DND-41 (cell line): Measurements from ENCODE around the gene TEDC1.
"Not testable (repeated sequence)": the region's sequence is repeated elsewhere in the genome, so short reads cannot be mapped to it uniquely, and the experiment has no call there.

Experiments
- ATAC-seq: fragments of 200-7000 bp; cut with Tn5 transposase; 3 replicates; pipeline ENCODE4 v1.9.1; 2021; ENCODE audit warnings: low read depth; ENCODE audit not compliant: insufficient read depth
- DNase-seq: peaks from one replicate; pipeline ENCODE4 v3.0.0-alpha.2; 2020
- H2AFZ ChIP-seq: 2 replicates; pipeline ENCODE4 v1.6.0; 2012; ENCODE audit warnings: low read depth, low read length
- H3K27ac ChIP-seq: 2 replicates; pipeline ENCODE4 v1.5.1; 2012; ENCODE audit warnings: low read length, inconsistent platforms
- H3K27me3 ChIP-seq: fragments of 200-600 bp; sonication (generic); 2 replicates; pipeline ENCODE4 v1.6.0; 2012; ENCODE audit warnings: low read length, mild to moderate bottlenecking, inconsistent platforms; ENCODE audit not compliant: insufficient read depth, poor library complexity
- H3K36me3 ChIP-seq: 2 replicates; pipeline ENCODE4 v1.5.1; 2012; ENCODE audit warnings: low read length, inconsistent platforms; ENCODE audit not compliant: insufficient read depth
- H3K4me1 ChIP-seq: 2 replicates; pipeline ENCODE4 v1.5.1; 2012; ENCODE audit warnings: mild to moderate bottlenecking, low read length; ENCODE audit not compliant: insufficient read depth
- H3K4me2 ChIP-seq: 2 replicates; pipeline ENCODE4 v1.6.0; 2012; ENCODE audit warnings: mild to moderate bottlenecking, moderate library complexity, low read length, inconsistent platforms; ENCODE audit not compliant: insufficient read depth
- H3K4me3 ChIP-seq, 2 experiments: fragments of 200-600 bp in 1 of 2; shearing (Covaris generic) in 1 of 2; 2 replicates each; pipeline ENCODE4 v1.5.1; 2012 to 2016; ENCODE audit warnings: inconsistent platforms in 2 of 2, low read length in 2 of 2, mild to moderate bottlenecking in 2 of 2, low read depth in 1 of 2, moderate library complexity in 1 of 2
- H3K79me2 ChIP-seq: 2 replicates; pipeline ENCODE4 v1.6.0; 2012; ENCODE audit warnings: low read length, inconsistent platforms; ENCODE audit not compliant: insufficient read depth
- H3K9ac ChIP-seq: 2 replicates; pipeline ENCODE4 v1.6.0; 2012; ENCODE audit warnings: low read depth, mild to moderate bottlenecking, inconsistent platforms, low read length, moderate library complexity
- H3K9me3 ChIP-seq: 2 replicates; pipeline ENCODE4 v1.5.1; 2012; ENCODE audit warnings: low read length, moderate library complexity, mild to moderate bottlenecking, inconsistent platforms; ENCODE audit not compliant: insufficient read depth, severe bottlenecking
- H4K20me1 ChIP-seq: 2 replicates; pipeline ENCODE4 v1.6.0; 2012; ENCODE audit warnings: low read length; ENCODE audit not compliant: insufficient read depth
- CTCF ChIP-seq: IDR thresholded peaks from 2 replicates; pipeline ENCODE4 v1.5.1; 2012; ENCODE audit warnings: borderline replicate concordance, low read length, moderate library complexity, mild to moderate bottlenecking; ENCODE audit not compliant: poor library complexity, severe bottlenecking; ENCODE audit errors: extremely low read depth
- EZH2 ChIP-seq: IDR thresholded peaks from 3 replicates; pipeline ENCODE4 v1.6.1; 2012; ENCODE audit warnings: borderline replicate concordance, low read depth, mild to moderate bottlenecking, moderate library complexity, low read length, inconsistent platforms; ENCODE audit not compliant: severe bottlenecking

TEDC1 gene

DNA sequence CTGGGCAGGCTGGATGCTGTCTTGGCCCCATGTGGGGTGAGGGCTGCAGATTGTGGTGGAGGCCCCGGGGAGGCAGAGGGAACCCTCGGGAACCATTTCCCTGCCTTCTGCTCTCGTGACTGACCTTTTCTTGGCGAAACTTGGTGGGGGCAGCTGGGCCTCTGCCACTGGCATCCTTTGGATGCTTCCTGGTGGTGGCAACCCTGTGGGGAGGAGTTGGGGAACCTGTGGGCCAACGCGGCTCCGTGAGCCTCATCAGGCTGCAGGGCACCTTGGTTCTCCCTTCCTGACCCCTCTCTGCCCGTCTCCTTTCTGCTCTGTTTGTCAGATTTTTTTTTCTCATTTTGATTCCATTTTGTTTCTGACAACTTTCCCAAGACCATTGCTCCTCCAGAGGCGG is 49.8 kb downstream of the TEDC1 start:
- TF ChIP-seq EZH2 (no peak), CTCF (no peak)
- H3K4me3 ChIP-seq: no peak overlapping the region

DNA sequence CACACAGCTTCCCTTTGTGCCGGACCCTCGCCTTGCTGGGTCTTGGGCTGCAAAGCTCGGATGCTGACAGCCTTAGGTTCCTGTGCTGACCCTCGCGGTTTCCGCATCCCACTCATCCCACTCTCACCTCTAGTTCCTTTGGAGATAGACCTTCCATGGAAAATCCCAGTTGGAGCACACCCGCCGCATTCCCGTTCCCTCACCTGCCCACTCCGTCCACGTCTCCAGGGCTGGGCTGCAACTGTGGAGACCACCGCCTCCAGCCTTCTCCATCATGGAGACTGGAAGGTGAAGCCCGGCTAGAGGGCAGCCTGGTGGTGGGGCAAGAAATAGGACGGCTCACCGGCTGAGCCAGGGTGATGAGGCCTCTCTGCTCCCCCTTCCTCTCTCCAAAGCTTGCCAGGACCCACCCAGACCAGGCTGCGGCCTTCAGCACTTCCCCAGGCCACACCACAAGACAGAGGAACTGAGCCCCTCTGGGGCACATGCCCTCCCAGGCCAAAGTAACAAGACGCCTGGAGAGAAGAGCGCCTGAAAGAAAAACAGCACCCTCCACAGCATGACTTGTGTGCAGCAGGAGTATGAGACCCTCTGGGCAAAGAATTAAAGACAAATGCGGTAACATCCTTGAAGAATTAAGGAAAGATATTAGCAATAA is 50.3 kb downstream of the TEDC1 start:
- no peak for DNase-seq
- ATAC-seq: no peak
- peaks cover 7% of the 10 kb centered on the region for H3K4me1 ChIP-seq
- H3K79me2 ChIP-seq: no peaks in the 10 kb centered on the region
- H3K36me3 ChIP-seq: no peaks in the 10 kb centered on the region
- H3K27me3 ChIP-seq: no peaks in the 10 kb centered on the region
- H3K4me3 ChIP-seq: no peak overlapping the region
- TF ChIP-seq EZH2: no peak
- no peak for TF ChIP-seq CTCF
- H4K20me1 ChIP-seq: peaks cover 3% of the 10 kb centered on the region; the same call in 1 of the 2 replicates
- no peak overlapping the region for H2AFZ ChIP-seq
- H3K4me2 ChIP-seq: no peak overlapping the region
- peaks cover 5% of the 10 kb centered on the region for H3K9me3 ChIP-seq
- no peak overlapping the region for H3K9ac ChIP-seq
- H3K27ac ChIP-seq: no peak overlapping the region

More for the DNA sequence above, 49.8 kb downstream of the TEDC1 start:
- Histone ChIP-seq H3K79me2 (no peaks in the 10 kb centered on the region), H3K4me2 (no peak overlapping the region), H3K27me3 (no peaks in the 10 kb centered on the region), H3K9ac (no peak overlapping the region), H3K36me3 (no peaks in the 10 kb centered on the region), H4K20me1 (peaks cover 3% of the 10 kb centered on the region; the same call in 1 of the 2 replicates), H3K27ac (no peak overlapping the region), H3K4me1 (peaks cover 7% of the 10 kb centered on the region), H2AFZ (no peak overlapping the region), H3K9me3 (peaks cover 5% of the 10 kb centered on the region)
- DNase-seq: no peak
- no peak for ATAC-seq

DNA sequence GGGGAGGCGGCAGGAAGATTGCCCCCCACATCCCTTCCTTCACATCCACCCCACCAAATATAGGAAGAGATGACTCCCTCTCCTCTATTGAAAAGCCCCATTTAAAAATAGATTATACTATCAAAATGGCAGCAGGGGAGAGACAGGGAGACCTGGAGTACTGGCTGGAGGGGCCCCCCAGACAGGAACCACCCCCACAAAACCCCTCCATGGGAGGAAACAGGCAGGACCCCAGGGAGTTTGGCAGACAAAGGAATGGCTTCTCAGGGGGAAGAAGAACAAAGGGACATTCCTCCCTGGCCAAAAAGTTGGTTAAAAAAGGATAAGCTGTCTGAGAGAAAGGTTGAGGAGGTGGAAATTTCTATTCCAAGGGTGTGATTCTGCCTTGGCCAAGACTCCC is 54.6 kb downstream of the TEDC1 start:
- H4K20me1 ChIP-seq, H3K27me3 ChIP-seq, H2AFZ ChIP-seq, H3K4me1 ChIP-seq, H3K4me2 ChIP-seq, H3K4me3 ChIP-seq, H3K27ac ChIP-seq, H3K9ac ChIP-seq, ATAC-seq, H3K36me3 ChIP-seq, H3K9me3 ChIP-seq, H3K79me2 ChIP-seq, DNase-seq: not testable (repeated sequence)

- not testable (repeated sequence) for H2AFZ ChIP-seq, H3K36me3 ChIP-seq, DNase-seq, H3K9me3 ChIP-seq, ATAC-seq, H3K4me1 ChIP-seq, H3K27me3 ChIP-seq, H4K20me1 ChIP-seq, H3K9ac ChIP-seq, H3K27ac ChIP-seq, H3K4me2 ChIP-seq, H3K4me3 ChIP-seq, H3K79me2 ChIP-seq
Observed at GRCh38 chr14:105546410-105546809, 55.4 kb downstream of the TEDC1 start.

- not testable (repeated sequence) for ATAC-seq, H3K9me3 ChIP-seq, H4K20me1 ChIP-seq, H3K27ac ChIP-seq, H3K9ac ChIP-seq, H3K4me2 ChIP-seq, H3K79me2 ChIP-seq, H2AFZ ChIP-seq, H3K27me3 ChIP-seq, H3K4me3 ChIP-seq, H3K4me1 ChIP-seq, DNase-seq, H3K36me3 ChIP-seq
Observed at GRCh38 chr14:105547072-105547471, 56.0 kb downstream of the TEDC1 start.
